Activated CD8-positive, alpha-beta memory T cell treated with anti-CD3 and anti-CD28 coated beads for 4 hours (primary cell): ENCODE results near the gene ANKAR.
"Not testable (repeated sequence)": the region's sequence is repeated elsewhere in the genome, so short reads cannot be mapped to it uniquely, and the experiment has no call there.

Experiments used
- DNase-seq, 2 donors: peaks; one replicate each; pipeline ENCODE4 v3.0.0-alpha.2; 2020; ENCODE audit warnings: low read depth in 2 of 2

Gene ANKAR

DNA sequence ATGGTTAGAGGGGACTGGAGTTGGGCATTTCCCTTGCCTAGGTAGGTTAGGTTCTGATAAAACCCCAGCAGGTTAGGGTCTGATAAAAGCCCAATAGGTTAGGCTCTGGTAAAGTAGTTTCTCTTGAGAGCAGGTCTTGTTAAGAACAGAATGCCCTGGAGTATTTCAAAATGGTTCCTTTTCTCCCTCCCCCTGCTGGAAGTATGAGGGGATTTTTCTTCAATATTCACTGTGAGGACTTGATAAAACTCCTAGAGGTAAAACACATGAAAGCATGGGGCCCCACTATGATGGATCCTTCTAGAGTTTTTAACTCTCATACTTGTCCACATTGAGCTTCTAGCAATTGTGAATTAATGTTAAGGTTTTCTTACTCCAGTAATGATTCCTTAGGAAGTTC lies 27.6 kb downstream of the ANKAR start:
- no peak for DNase-seq

DNA sequence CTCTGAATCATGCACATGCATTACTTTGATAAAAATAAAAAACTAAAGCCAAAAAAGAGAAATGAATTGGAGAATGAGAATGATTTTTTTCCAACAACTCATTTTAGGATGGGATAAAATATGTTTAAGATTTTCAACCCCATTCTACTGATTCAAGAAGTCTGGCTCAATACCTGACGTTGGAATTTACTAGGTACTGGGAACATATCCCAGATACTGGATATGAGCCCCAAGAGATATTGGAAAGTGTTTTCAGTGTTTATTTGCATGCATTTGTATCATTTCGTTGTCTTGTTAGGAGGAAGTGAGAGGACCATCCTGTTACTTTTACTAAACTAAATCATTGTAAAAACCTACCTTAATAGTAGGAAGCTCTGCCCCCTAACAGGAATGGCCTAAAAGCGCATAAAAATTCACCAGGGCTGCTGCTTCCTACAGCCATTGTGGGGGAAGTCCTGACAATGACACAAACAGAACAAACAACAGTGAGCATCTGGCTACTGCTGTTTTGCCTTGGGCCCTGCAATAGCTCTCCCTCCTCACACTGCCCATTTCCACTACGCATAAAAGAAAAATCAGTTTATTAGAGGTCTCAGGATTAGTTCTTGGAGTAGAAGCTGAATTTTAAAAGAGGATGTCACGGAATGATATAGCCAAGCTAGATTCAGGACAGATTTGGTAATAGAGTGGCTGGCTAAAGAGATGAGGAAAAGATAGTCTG lies 35.2 kb downstream of the ANKAR start:
- no peak for DNase-seq

DNA sequence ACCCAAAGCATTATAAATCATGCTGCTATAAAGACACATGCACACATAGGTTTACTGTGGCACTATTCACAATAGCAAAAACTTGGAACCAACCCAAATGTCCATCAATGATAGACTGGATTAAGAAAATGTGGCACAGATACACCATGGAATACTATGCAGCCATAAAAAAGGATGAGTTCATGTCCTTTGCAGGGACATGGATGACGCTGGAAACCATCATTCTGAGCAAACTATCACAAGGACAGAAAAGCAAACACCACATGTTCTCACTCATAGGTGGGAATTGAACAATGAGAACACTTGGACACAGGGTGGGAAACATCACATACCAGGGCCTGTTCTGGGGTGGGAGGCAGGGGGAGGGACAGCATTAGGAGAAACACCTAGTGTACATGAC lies 43.1 kb downstream of the ANKAR start:
- DNase-seq, result not testable (repeated sequence)

DNA sequence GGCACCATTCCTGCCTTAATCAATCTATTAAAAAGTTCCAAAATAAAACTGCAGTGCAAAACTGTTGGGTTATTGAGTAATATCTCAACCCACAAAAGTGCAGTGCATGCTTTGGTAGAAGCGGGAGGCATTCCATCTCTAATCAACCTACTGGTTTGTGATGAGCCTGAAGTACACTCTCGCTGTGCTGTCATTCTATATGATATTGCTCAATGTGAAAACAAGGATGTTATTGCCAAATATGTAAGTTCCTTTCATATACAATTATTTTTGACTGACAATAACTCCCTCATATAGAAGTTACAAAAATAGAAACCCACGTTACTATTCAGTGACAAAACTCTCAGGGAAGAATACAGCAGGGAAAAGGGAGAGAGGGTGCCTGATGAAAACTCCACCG lies 45.1 kb downstream of the ANKAR start:
- no peak for DNase-seq

DNA sequence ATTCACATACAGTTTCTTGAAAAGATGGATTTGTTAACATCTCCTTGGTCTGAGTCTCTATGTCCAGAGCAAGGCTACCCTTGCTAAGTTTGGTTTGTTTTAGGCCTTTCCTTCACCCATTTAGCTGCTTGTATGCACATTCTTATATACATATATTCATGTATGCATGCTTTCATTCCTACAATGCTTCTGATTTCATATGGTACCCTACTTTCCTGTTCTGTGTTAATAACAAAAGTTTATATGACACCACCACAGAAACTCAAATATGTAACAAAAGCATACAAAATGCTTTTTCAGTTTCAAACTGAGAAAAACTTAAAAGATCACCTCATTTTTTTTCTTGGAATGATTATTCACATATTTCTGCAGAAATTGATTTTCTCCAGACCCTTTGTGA lies 48.7 kb downstream of the ANKAR start:
- no peak for DNase-seq
